OCI-LY1 (cell line): ENCODE measurements around the gene YTHDF2.

Experiments
- CTCF ChIP-seq: fragments of 200-600 bp; sonication (generic), shearing (Covaris generic); IDR thresholded peaks from 2 replicates; pipeline ENCODE4 v1.5.1; 2017; ENCODE audit warnings: mild to moderate bottlenecking, antibody characterized with exemption, low read length, moderate library complexity, mixed read lengths
- EZH2 ChIP-seq: fragments of 200-600 bp; sonication (generic), shearing (Covaris generic); IDR thresholded peaks from 2 replicates; pipeline ENCODE4 v1.8.0; 2017; ENCODE audit warnings: borderline replicate concordance, mixed run types, mild to moderate bottlenecking, antibody characterized with exemption, low read length, moderate library complexity, mixed read lengths

GRCh38 chr1:28744184-28744583 is 7.4 kb downstream of the YTHDF2 start:
- no peak for TF ChIP-seq CTCF
- TF ChIP-seq EZH2 = no peak
